ENCODE data around the gene ARFIP1. TPM values are rescaled to one million over a fixed set of nuclear protein-coding genes. Genes with fewer than 3 reads are reported as not detected.
"Not testable (repeated sequence)": the region's sequence is repeated elsewhere in the genome, so short reads cannot be mapped to it uniquely, and the experiment has no call there.

The ARFIP1 gene
- total RNA-seq, 1 experiment from 2014 or later = 27.0 TPM

- DNase-seq (ENCODE audit: low spot score) = no peak
These were observed 6.2 kb downstream of the ARFIP1 start for GRCh38 chr4:152785639-152786615.

GRCh38 chr4:152786627-152787026 is 6.9 kb downstream of the ARFIP1 start:
- DNase-seq (ENCODE audit: low spot score) = no peak

- no peak for DNase-seq (ENCODE audit: low spot score)
These were observed 16.1 kb downstream of the ARFIP1 start for GRCh38 chr4:152795891-152796290.

GRCh38 chr4:152803541-152803940 is 23.8 kb downstream of the ARFIP1 start:
- no peak for DNase-seq (ENCODE audit: low spot score)

- DNase-seq (ENCODE audit: low spot score) = no peak
These were observed 25.4 kb downstream of the ARFIP1 start for GRCh38 chr4:152805071-152805650.

GRCh38 chr4:152805818-152806217 is 26.1 kb downstream of the ARFIP1 start:
- DNase-seq (ENCODE audit: low spot score) = no peak

GRCh38 chr4:152806501-152807125 is 26.9 kb downstream of the ARFIP1 start:
- no peak for DNase-seq (ENCODE audit: low spot score)

GRCh38 chr4:152807294-152807829 is 27.6 kb downstream of the ARFIP1 start:
- no peak for DNase-seq (ENCODE audit: low spot score)

- DNase-seq (ENCODE audit: low spot score) = no peak
These were observed 28.9 kb downstream of the ARFIP1 start for GRCh38 chr4:152808670-152809069.

- no peak for DNase-seq (ENCODE audit: low spot score)
These were observed 31.0 kb downstream of the ARFIP1 start for GRCh38 chr4:152810715-152811287.

GRCh38 chr4:152815078-152815477 is 35.3 kb downstream of the ARFIP1 start:
- no peak for DNase-seq (ENCODE audit: low spot score)

GRCh38 chr4:152817331-152817730 is 37.6 kb downstream of the ARFIP1 start:
- DNase-seq (ENCODE audit: low spot score) = no peak

GRCh38 chr4:152819026-152819645 is 39.4 kb downstream of the ARFIP1 start:
- DNase-seq (ENCODE audit: low spot score) = no peak

- DNase-seq (ENCODE audit: low spot score) = no peak
These were observed 40.3 kb downstream of the ARFIP1 start for GRCh38 chr4:152820073-152820472.

- DNase-seq (ENCODE audit: low spot score) = no peak
These were observed 42.6 kb downstream of the ARFIP1 start for GRCh38 chr4:152822323-152822722.

GRCh38 chr4:152824561-152824960 is 44.8 kb downstream of the ARFIP1 start:
- no peak for DNase-seq (ENCODE audit: low spot score)

- DNase-seq (ENCODE audit: low spot score) = no peak
These were observed 45.6 kb downstream of the ARFIP1 start for GRCh38 chr4:152825336-152825735.

- no peak for DNase-seq (ENCODE audit: low spot score)
These were observed 48.4 kb downstream of the ARFIP1 start for GRCh38 chr4:152828122-152828521.

- no peak for DNase-seq (ENCODE audit: low spot score)
These were observed 51.7 kb downstream of the ARFIP1 start for GRCh38 chr4:152831416-152831815.

- no peak for DNase-seq (ENCODE audit: low spot score)
These were observed 57.2 kb downstream of the ARFIP1 start for GRCh38 chr4:152836936-152837335.

GRCh38 chr4:152839729-152840128 is 60.0 kb downstream of the ARFIP1 start:
- not testable (repeated sequence) for DNase-seq (ENCODE audit: low spot score)
